A172 (cell line): ENCODE data around the gene OR4C45. TPM values are rescaled to one million over a fixed set of nuclear protein-coding genes. Genes with fewer than 3 reads are reported as not detected.
"Not testable (repeated sequence)": the region's sequence is repeated elsewhere in the genome, so short reads cannot be mapped to it uniquely, and the experiment has no call there.

Experiments used
- DNase-seq: peaks from one replicate; pipeline ENCODE4 v3.0.0-alpha.2; 2015; ENCODE audit warnings: low spot score
- total RNA-seq: library from RNA; depleted of rRNA; stranded (reverse); fragments of >200 nt; shearing (Covaris generic); gene quantifications from 2 replicates; pipeline ENCODE4 v1.2.3, GENCODE V29; 2014; rRNA removed

The OR4C45 gene
- total RNA-seq = not detected in 2 replicates

GRCh38 chr11:50032574-50032973, at the start of gene OR4C45:
Gene OR4C45 (plus strand): TSS chr11:50032874.
- no peak for DNase-seq

- peak; percentile 67 for DNase-seq
These were observed 37.1 kb upstream of the OR4C45 start for GRCh38 chr11:49995565-49995964.

- no peak for DNase-seq
These were observed 2.5 kb upstream of the OR4C45 start for GRCh38 chr11:50030193-50030592.

- not testable (repeated sequence) for DNase-seq
These were observed 3.6 kb downstream of the OR4C45 start for GRCh38 chr11:50036239-50036638.

- no peak for DNase-seq
These were observed 4.6 kb downstream of the OR4C45 start for GRCh38 chr11:50037251-50037650.

GRCh38 chr11:50044647-50045046, 12.0 kb downstream of the OR4C45 start:
- DNase-seq = no peak

GRCh38 chr11:50063056-50063455, 30.4 kb downstream of the OR4C45 start:
- DNase-seq = not testable (repeated sequence)

GRCh38 chr11:50070389-50070788, 37.7 kb downstream of the OR4C45 start:
- DNase-seq = no peak

- no peak for DNase-seq
These were observed 39.0 kb downstream of the OR4C45 start for GRCh38 chr11:50071584-50072225.

- no peak for DNase-seq
These were observed 39.8 kb downstream of the OR4C45 start for GRCh38 chr11:50072226-50073112.

- DNase-seq = no peak
These were observed 40.7 kb downstream of the OR4C45 start for GRCh38 chr11:50073113-50074105.

GRCh38 chr11:50074161-50074560, 41.5 kb downstream of the OR4C45 start:
- DNase-seq = no peak

- DNase-seq = no peak
These were observed 43.2 kb downstream of the OR4C45 start for GRCh38 chr11:50075856-50076255.

- no peak for DNase-seq
These were observed 44.9 kb downstream of the OR4C45 start for GRCh38 chr11:50077526-50077925.

GRCh38 chr11:50078001-50078400, 45.3 kb downstream of the OR4C45 start:
- no peak for DNase-seq

GRCh38 chr11:50078946-50079345, 46.3 kb downstream of the OR4C45 start:
- DNase-seq = peak; percentile 86

GRCh38 chr11:50080256-50080655, 47.6 kb downstream of the OR4C45 start:
- peak; percentile 14 for DNase-seq
